Brain microvascular endothelial cell (primary cell): ENCODE data around the gene HIVEP1.
A peak's percentile ranks its signal among the peaks of the same experiment; 100 is the strongest.

ENCODE experiments used
- DNase-seq: peaks from one replicate; pipeline ENCODE4 v3.0.0-alpha.2; 2020
- H3K27ac ChIP-seq: fragments of 250-450 bp; sonication (Bioruptor Pico); 2 replicates; pipeline ENCODE4 v1.5.1; 2020; ENCODE audit warnings: mild to moderate bottlenecking, moderate library complexity
- H3K27me3 ChIP-seq: fragments of 250-450 bp; sonication (Bioruptor Pico); replicated peaks from 2 replicates; pipeline ENCODE4 v1.5.1; 2020; ENCODE audit warnings: mild to moderate bottlenecking
- H3K36me3 ChIP-seq: fragments of 250-450 bp; sonication (Bioruptor Pico); replicated peaks from 2 replicates; pipeline ENCODE4 v1.5.1; 2020; ENCODE audit warnings: mild to moderate bottlenecking
- H3K4me3 ChIP-seq: 2 replicates; pipeline ENCODE4 v1.5.1; 2011; ENCODE audit warnings: low read depth, mild to moderate bottlenecking, control low read depth, low read length, moderate library complexity
- in situ Hi-C: cut with HindIII; loops from 2 replicates; pipeline ENCODE4 v1.10.0; 2017; ENCODE audit warnings: low sequenced_read_pairs, low pct_ligation_motif_present
- TF ChIP-seq, protein P1 (sequence below): IDR thresholded peaks from 2 replicates; pipeline ENCODE4 v1.5.1; 2011; ENCODE audit warnings: low read depth, mild to moderate bottlenecking, moderate library complexity, low read length, control low read depth, inconsistent platforms; ENCODE audit errors: missing control alignments

Gene HIVEP1

DNA sequence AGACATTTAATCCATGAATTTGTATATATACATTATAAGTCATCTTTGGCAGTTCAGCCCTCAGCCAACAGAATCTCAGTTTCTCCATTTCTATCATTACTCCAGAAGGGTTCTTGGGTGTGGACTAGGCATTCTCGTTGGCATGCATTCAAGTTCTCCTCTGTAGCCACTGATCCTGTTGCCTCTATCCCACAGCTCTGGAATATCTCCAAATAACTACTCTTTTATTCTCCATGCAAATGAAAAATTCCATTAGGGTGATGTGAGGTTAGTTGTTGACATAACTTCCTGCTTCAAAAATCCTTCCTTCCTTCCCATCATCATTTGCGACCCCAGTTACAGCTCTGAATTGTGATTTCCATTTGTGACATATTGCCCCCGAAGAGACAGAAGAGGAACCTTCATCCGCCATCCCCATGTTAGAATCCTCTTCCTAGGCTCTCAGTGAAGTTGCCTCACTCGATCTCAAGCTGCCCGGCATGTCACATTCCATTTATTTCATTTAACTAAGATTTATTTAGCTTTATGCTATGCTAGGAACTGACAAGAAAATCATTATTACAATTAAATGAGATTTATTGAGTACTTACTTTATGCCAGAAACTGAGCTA, 184.3 kb downstream of the HIVEP1 start:
- H3K27me3 ChIP-seq, result no peaks in the 10 kb centered on the region
- no peaks in the 10 kb centered on the region for H3K36me3 ChIP-seq
- DNase-seq, result peak; percentile 27
- H3K4me3 ChIP-seq, result no peak overlapping the region
- H3K27ac ChIP-seq, result no peak overlapping the region
- TF ChIP-seq, protein P1, sequence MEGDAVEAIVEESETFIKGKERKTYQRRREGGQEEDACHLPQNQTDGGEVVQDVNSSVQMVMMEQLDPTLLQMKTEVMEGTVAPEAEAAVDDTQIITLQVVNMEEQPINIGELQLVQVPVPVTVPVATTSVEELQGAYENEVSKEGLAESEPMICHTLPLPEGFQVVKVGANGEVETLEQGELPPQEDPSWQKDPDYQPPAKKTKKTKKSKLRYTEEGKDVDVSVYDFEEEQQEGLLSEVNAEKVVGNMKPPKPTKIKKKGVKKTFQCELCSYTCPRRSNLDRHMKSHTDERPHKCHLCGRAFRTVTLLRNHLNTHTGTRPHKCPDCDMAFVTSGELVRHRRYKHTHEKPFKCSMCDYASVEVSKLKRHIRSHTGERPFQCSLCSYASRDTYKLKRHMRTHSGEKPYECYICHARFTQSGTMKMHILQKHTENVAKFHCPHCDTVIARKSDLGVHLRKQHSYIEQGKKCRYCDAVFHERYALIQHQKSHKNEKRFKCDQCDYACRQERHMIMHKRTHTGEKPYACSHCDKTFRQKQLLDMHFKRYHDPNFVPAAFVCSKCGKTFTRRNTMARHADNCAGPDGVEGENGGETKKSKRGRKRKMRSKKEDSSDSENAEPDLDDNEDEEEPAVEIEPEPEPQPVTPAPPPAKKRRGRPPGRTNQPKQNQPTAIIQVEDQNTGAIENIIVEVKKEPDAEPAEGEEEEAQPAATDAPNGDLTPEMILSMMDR, result no peak
- in situ Hi-C loops, result no loop called here

DNA sequence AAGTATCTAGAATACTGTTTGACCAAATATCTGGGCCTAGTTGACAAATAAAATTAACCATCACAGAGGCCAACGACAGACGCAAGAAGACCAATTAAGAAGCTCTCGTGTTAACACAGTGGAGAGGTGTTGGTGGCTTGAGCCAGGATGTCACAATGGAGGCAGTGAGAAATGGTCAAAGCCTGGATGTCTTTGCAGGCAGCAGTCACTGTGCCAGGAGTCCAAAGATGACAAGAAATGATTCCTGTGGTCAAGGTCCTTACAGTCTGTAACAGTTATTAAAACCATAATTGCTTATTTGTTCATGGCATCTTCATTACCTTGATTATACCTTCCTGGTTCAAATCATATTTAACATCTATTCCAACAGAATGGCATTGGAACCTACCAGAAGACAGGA, 186.7 kb downstream of the HIVEP1 start:
- Histone ChIP-seq H3K27ac (no peak overlapping the region), H3K36me3 (no peaks in the 10 kb centered on the region), H3K27me3 (no peaks in the 10 kb centered on the region), H3K4me3 (no peak overlapping the region)
- in situ Hi-C loops, result no loop called here
- TF ChIP-seq, protein P1, result no peak
- DNase-seq, result no peak

DNA sequence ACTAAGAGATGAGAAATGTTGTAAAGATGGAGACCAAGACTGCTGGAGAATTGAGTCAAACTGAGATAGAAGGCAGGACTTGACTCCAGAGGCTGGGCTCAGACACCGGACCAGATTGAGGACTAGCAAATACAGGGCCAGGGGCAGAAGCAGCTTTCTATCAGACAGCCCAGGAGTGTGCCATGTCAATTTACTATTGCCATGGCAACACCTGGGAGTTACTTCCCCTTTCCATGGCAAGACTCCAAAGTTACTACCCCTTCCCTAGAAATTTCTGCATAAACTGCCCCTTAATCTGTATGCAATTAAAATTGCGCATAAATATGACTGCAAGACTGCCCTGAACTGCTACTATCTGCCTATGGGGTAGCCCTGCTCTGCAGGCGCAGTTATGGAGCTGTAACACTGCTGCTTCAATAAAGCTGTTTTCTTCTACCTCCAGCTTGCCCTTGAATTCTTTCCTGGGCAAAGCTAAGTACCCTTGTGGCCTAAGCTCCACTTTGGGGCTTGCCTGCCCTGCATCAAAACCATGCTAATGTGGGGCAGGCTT, 188.0 kb downstream of the HIVEP1 start:
- no peak overlapping the region for H3K4me3 ChIP-seq

DNA sequence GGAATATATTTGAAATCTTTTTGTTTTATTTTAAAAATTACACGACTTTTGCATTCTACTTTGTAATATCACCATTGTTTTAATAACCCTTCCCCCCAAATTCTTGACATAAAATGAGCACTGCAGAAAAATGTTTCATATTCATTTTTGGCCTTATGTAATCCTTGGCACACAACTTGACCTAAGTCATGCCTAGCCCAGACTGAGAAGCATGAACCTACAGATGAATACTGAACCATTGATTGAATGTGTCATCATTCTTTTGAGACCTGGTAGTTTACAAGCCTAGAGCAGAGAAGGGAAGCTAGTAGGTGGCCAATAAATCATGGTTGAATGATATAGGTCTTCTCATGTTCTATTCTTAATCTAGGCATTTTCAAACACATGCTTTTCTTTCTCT, 188.6 kb downstream of the HIVEP1 start:
- peak; percentile 6 for DNase-seq
- Histone ChIP-seq H3K27me3 (no peaks in the 10 kb centered on the region), H3K36me3 (no peaks in the 10 kb centered on the region), H3K27ac (no peak overlapping the region), H3K4me3 (no peak overlapping the region)
- in situ Hi-C loops, result no loop called here
- TF ChIP-seq, protein P1, result no peak

More for the DNA sequence above, 188.0 kb downstream of the HIVEP1 start:
- DNase-seq, result no peak
- Histone ChIP-seq H3K36me3 (no peaks in the 10 kb centered on the region), H3K27ac (no peak overlapping the region), H3K27me3 (no peaks in the 10 kb centered on the region)
- in situ Hi-C loops, result no loop called here
- TF ChIP-seq, protein P1, result no peak

DNA sequence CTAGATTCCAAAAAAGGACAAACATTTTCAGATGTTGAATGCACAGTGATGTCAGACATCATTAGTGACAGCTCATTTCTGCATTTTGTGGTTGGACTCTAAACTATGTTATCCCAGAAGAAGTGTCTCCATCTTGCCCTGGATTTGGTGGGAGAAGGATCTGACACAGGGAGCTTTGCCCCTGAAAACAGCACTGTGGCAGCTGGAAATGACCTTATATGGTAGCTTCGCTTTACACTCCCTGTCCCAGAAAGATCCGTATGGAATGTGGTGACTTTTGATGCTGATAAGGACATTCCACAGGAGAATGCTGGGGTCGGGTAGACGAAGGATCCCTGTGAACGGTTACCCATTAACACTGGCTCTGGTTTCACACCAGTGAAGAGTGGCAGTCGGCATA, 190.9 kb downstream of the HIVEP1 start:
- TF ChIP-seq, protein P1, result no peak
- Histone ChIP-seq H3K4me3 (no peak overlapping the region), H3K27me3 (no peaks in the 10 kb centered on the region), H3K36me3 (no peaks in the 10 kb centered on the region), H3K27ac (peak overlapping the region; percentile 23)
- in situ Hi-C loops, result no loop called here
- DNase-seq, result peak; percentile 73

DNA sequence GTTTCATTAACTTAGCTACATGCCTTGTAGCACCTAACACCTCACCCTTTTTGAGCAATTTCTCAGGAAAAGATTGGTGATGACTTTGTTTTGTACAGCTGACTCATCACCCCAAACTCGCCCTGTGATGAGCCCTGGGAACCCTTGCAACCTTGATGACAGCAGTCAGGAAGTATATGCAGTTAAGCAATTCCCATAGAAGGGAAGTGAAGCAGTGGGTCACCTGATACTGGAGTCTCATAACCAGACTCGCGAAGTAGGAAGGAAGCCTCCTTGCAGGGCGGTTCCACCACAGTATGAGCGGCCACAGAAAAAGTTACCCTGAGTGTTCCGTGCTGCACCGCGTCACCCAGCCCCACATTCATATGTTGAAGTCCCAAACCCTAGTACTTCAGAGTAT, 196.1 kb downstream of the HIVEP1 start:
- no peak overlapping the region for H3K4me3 ChIP-seq
- TF ChIP-seq, protein P1, result no peak
- no peaks in the 10 kb centered on the region for H3K27me3 ChIP-seq
- no peaks in the 10 kb centered on the region for H3K36me3 ChIP-seq
- in situ Hi-C loops, result no loop called here
- H3K27ac ChIP-seq, result no peak overlapping the region
- peak; percentile 35 for DNase-seq
